ENCODE results near the gene PADI6. TPM values are rescaled to one million over a fixed set of nuclear protein-coding genes. Genes with fewer than 3 reads are reported as not detected.

Gene PADI6
- total RNA-seq, result not detected in 2 replicates

DNA sequence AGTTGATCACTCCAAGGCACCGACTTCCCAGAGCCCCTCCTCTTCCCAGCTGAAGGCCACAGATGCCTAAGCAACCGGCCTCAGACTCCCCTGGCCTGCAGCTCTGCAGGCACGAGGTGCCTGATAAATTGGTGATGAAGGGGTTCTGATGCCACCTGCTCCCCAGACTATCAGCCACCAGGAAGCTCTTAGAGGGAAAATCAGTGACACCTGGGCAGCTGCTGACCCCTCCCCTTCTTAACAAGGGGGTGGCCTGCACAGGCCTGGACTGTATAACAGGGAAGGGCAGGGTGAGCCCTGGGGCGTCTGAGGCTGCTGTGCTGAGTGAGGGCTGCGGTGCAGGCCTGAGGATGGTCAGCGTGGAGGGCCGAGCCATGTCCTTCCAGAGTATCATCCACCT is at the start of gene PADI6:
Gene PADI6, plus strand, starts transcription at position 301 of the 400 bp plus-strand sequence. Its CDS starts 50 bp downstream, at position 351.

DNA sequence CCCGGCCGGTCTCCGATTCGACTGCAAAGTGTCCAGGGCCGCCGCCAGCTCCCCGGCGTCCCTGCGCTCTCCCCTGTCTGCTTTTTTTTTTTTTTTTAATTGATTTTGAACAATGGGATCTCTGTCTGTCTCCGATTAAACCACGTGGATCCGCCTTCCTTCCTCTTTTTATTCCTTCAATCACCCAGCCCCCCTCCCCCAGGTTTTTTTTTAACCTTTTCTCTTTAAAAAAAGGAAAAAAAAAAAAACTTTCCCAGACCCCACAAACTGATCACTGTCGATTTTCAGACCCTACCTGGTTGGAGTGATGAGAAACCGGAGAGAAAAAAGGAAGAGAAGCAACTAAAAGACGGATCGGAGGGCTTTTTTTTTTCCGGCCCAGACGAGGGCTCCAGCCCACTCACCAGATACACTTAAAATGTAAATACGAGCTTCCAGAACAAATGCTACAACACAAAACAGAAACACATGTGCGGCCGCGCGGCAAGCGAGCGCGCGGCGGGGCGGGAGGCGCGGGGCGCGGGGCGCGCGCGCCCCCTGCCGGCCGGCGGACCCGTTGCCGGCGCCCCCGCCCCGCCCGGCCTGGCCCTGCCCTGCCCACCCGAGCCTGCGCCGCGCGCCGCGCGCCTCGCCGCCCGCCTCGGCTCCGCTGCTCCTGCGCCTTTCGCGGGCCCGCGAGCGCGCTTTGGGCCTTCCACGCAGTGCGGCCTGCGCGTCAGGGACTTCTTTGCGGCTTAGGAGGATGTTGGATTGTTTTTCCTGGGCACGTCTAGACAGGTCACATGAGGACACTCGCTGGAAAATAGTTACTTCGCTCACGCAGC is 67.5 kb downstream of the PADI6 start, which contains the start of gene RCC2:
Gene RCC2, minus strand, starts transcription at position 428 of the 824 bp plus-strand sequence. CDS start 1,163 bp downstream, outside the sequence.

Other genes starting within 250 kb of the PADI6 start
- not detected in 2 replicates for gene PADI1, start 167.1 kb upstream of the PADI6 start, total RNA-seq
- gene PADI3, start 123.1 kb upstream of the PADI6 start, total RNA-seq, result not detected in 2 replicates
- gene PADI4, start 64.0 kb upstream of the PADI6 start, total RNA-seq, result not detected in 2 replicates
- gene RCC2, start 67.5 kb downstream of the PADI6 start, total RNA-seq, result 103 and 113 TPM in 2 replicates
- gene ARHGEF10L, start 167.5 kb downstream of the PADI6 start, total RNA-seq, result 2.5 and 7.0 TPM in 2 replicates